Islet of Langerhans (tissue), 1 donor: Measurements from ENCODE around the gene TMEM184B.

ENCODE experiments used
- FAIRE-seq: peaks from one replicate; lab custom pipeline; 2011; peaks lifted over from hg19 to GRCh38; lab: Jason Lieb, UNC

The TMEM184B gene

GRCh38 chr22:38308791-38309498 is 36.1 kb upstream of the TMEM184B start:
- FAIRE-seq = no peak

- FAIRE-seq = peak; percentile 82
Measured at GRCh38 chr22:38305471-38306448, 33.0 kb upstream of the TMEM184B start.

GRCh38 chr22:38304526-38304925 is 31.7 kb upstream of the TMEM184B start:
- FAIRE-seq = no peak

GRCh38 chr22:38303974-38304373 is 31.2 kb upstream of the TMEM184B start:
- no peak for FAIRE-seq

- FAIRE-seq = no peak
Measured at GRCh38 chr22:38302906-38303305, 30.1 kb upstream of the TMEM184B start.

- FAIRE-seq = no peak
Measured at GRCh38 chr22:38300946-38301345, 28.1 kb upstream of the TMEM184B start.

GRCh38 chr22:38300197-38300945 is 27.6 kb upstream of the TMEM184B start:
- no peak for FAIRE-seq

GRCh38 chr22:38299770-38300102 is 26.9 kb upstream of the TMEM184B start:
- no peak for FAIRE-seq

- FAIRE-seq = no peak
Measured at GRCh38 chr22:38298312-38299005, 25.6 kb upstream of the TMEM184B start.

- no peak for FAIRE-seq
Measured at GRCh38 chr22:38296372-38296771, 23.6 kb upstream of the TMEM184B start.

GRCh38 chr22:38295863-38296262 is 23.1 kb upstream of the TMEM184B start:
- no peak for FAIRE-seq

- FAIRE-seq = no peak
Measured at GRCh38 chr22:38295339-38295738, 22.5 kb upstream of the TMEM184B start.

- FAIRE-seq = no peak
Measured at GRCh38 chr22:38294193-38294592, 21.4 kb upstream of the TMEM184B start.

GRCh38 chr22:38292694-38293093 is 19.9 kb upstream of the TMEM184B start:
- FAIRE-seq = no peak

GRCh38 chr22:38291201-38291777 is 18.5 kb upstream of the TMEM184B start:
- no peak for FAIRE-seq

GRCh38 chr22:38290347-38290746 is 17.5 kb upstream of the TMEM184B start:
- FAIRE-seq = no peak

GRCh38 chr22:38289583-38290082 is 16.8 kb upstream of the TMEM184B start:
- no peak for FAIRE-seq

- FAIRE-seq = no peak
Measured at GRCh38 chr22:38286915-38287669, 14.3 kb upstream of the TMEM184B start.

- FAIRE-seq = no peak
Measured at GRCh38 chr22:38285018-38285417, 12.2 kb upstream of the TMEM184B start.

GRCh38 chr22:38284042-38284402 is 11.2 kb upstream of the TMEM184B start:
- no peak for FAIRE-seq

- FAIRE-seq = no peak
Measured at GRCh38 chr22:38282397-38282796, 9.6 kb upstream of the TMEM184B start.
